ENCODE results near the gene PSPH. TPM values are rescaled to one million over a fixed set of nuclear protein-coding genes. Genes with fewer than 3 reads are reported as not detected.

Gene PSPH
- total and polyA plus RNA-seq, 10 of the 15 experiments (the other 5 are each of a cell fraction or from before 2014, with no cell fraction given) = 5.2 to 36.4 (median 23.9) TPM

DNA sequence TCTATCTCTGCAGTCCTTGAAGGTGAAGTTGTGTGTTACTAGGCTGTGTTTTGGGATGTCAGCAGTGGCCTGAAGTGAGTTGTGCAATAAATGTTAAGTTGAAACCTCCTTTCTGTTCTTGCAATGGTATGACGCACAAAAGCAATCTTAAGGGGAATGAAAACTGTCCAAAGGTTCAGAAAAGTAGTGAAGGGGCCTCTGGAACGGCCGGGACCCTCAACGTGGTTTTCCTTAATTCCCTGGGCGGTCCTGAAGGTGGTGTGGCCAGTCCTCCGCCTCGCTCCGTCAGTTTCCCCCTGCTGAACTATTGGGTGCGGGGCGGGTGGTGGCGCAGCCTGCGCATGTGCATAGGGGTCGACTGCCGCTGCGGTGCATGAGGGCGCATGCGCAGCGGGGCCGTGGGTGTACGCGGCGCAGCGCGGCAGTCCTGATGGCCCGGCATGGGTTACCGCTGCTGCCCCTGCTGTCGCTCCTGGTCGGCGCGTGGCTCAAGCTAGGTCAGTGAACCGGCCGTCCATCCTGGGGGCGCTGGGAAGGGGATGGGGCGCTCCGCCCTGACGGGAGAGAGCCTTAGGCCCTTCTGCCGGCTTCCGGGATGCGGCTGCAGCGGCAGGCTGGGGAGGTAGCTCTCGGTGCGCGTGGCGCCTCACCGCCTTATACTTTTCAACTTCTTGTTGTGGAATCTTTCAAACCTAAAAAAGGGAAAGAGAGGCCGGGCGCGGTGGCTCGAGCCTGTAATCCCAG is 12.8 kb upstream of the PSPH start, which contains the start of gene SUMF2 (continued):
- TF ChIP-seq, protein P1, sequence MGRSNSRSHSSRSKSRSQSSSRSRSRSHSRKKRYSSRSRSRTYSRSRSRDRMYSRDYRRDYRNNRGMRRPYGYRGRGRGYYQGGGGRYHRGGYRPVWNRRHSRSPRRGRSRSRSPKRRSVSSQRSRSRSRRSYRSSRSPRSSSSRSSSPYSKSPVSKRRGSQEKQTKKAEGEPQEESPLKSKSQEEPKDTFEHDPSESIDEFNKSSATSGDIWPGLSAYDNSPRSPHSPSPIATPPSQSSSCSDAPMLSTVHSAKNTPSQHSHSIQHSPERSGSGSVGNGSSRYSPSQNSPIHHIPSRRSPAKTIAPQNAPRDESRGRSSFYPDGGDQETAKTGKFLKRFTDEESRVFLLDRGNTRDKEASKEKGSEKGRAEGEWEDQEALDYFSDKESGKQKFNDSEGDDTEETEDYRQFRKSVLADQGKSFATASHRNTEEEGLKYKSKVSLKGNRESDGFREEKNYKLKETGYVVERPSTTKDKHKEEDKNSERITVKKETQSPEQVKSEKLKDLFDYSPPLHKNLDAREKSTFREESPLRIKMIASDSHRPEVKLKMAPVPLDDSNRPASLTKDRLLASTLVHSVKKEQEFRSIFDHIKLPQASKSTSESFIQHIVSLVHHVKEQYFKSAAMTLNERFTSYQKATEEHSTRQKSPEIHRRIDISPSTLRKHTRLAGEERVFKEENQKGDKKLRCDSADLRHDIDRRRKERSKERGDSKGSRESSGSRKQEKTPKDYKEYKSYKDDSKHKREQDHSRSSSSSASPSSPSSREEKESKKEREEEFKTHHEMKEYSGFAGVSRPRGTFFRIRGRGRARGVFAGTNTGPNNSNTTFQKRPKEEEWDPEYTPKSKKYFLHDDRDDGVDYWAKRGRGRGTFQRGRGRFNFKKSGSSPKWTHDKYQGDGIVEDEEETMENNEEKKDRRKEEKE (IDR thresholded peaks at IDR 0.05) = no peak
- TF ChIP-seq CBX5 (IDR thresholded peaks at IDR 0.05; ENCODE audit: low read depth) (0 out of 2 replicates have a peak, but pooled peaks have one; percentile 8), SRF (IDR thresholded peaks at IDR 0.05; ENCODE audit: low read depth in 2 of 2, low read length in 2 of 2) (no peak), NFYB (IDR thresholded peaks at IDR 0.05; ENCODE audit: insufficient read depth, low read depth, low read length) (no peak), ZNF622 (IDR thresholded peaks at IDR 0.05) (no peak), JUND (IDR thresholded peaks at IDR 0.05; ENCODE audit: low read depth, low read length) (no peak), POLR2AphosphoS5 (IDR thresholded peaks at IDR 0.05; ENCODE audit: low read length) (peak; percentile 91), ASH2L (IDR thresholded peaks at IDR 0.05; ENCODE audit: borderline replicate concordance, low read depth) (peak; percentile 68; the same call in 1 of the 2 replicates), MEF2B (IDR thresholded peaks at IDR 0.05; ENCODE audit: partially characterized antibody, poor library complexity, severe bottlenecking) (no peak), SMAD5 (IDR thresholded peaks at IDR 0.05; ENCODE audit: low read depth) (peak; percentile 71; the same call in 1 of the 2 replicates), RCOR1 (conservative IDR thresholded peaks at IDR 0.05; ENCODE audit: low read depth, low read length) (no peak), CEBPB (IDR thresholded peaks at IDR 0.05; ENCODE audit: borderline replicate concordance in 1 of 2, low read depth in 2 of 2, low read length in 2 of 2) (peak in 1 of 2 experiments; percentile 43; a peak in 2 of 4 replicates), TARDBP (IDR thresholded peaks at IDR 0.05; ENCODE audit: borderline replicate concordance) (0 out of 2 replicates have a peak, but pooled peaks have one; percentile 53), ESRRA (IDR thresholded peaks at IDR 0.05; ENCODE audit: low read length) (no peak)
- TF ChIP-seq, protein P2, sequence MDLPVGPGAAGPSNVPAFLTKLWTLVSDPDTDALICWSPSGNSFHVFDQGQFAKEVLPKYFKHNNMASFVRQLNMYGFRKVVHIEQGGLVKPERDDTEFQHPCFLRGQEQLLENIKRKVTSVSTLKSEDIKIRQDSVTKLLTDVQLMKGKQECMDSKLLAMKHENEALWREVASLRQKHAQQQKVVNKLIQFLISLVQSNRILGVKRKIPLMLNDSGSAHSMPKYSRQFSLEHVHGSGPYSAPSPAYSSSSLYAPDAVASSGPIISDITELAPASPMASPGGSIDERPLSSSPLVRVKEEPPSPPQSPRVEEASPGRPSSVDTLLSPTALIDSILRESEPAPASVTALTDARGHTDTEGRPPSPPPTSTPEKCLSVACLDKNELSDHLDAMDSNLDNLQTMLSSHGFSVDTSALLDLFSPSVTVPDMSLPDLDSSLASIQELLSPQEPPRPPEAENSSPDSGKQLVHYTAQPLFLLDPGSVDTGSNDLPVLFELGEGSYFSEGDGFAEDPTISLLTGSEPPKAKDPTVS (IDR thresholded peaks at IDR 0.05; ENCODE audit: low read depth, low read length) = no peak
- TF ChIP-seq, protein P3, sequence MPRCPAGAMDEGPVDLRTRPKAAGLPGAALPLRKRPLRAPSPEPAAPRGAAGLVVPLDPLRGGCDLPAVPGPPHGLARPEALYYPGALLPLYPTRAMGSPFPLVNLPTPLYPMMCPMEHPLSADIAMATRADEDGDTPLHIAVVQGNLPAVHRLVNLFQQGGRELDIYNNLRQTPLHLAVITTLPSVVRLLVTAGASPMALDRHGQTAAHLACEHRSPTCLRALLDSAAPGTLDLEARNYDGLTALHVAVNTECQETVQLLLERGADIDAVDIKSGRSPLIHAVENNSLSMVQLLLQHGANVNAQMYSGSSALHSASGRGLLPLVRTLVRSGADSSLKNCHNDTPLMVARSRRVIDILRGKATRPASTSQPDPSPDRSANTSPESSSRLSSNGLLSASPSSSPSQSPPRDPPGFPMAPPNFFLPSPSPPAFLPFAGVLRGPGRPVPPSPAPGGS (IDR thresholded peaks at IDR 0.05; ENCODE audit: borderline replicate concordance, insufficient read depth, low read depth, low read length, poor library complexity, severe bottlenecking) = peak; percentile 97
- TF ChIP-seq, protein P4, sequence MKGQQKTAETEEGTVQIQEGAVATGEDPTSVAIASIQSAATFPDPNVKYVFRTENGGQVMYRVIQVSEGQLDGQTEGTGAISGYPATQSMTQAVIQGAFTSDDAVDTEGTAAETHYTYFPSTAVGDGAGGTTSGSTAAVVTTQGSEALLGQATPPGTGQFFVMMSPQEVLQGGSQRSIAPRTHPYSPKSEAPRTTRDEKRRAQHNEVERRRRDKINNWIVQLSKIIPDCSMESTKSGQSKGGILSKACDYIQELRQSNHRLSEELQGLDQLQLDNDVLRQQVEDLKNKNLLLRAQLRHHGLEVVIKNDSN (IDR thresholded peaks at IDR 0.05; ENCODE audit: borderline replicate concordance, extremely low read length, insufficient read depth, low read depth, low read length) = no peak
- TF ChIP-seq, protein P5, sequence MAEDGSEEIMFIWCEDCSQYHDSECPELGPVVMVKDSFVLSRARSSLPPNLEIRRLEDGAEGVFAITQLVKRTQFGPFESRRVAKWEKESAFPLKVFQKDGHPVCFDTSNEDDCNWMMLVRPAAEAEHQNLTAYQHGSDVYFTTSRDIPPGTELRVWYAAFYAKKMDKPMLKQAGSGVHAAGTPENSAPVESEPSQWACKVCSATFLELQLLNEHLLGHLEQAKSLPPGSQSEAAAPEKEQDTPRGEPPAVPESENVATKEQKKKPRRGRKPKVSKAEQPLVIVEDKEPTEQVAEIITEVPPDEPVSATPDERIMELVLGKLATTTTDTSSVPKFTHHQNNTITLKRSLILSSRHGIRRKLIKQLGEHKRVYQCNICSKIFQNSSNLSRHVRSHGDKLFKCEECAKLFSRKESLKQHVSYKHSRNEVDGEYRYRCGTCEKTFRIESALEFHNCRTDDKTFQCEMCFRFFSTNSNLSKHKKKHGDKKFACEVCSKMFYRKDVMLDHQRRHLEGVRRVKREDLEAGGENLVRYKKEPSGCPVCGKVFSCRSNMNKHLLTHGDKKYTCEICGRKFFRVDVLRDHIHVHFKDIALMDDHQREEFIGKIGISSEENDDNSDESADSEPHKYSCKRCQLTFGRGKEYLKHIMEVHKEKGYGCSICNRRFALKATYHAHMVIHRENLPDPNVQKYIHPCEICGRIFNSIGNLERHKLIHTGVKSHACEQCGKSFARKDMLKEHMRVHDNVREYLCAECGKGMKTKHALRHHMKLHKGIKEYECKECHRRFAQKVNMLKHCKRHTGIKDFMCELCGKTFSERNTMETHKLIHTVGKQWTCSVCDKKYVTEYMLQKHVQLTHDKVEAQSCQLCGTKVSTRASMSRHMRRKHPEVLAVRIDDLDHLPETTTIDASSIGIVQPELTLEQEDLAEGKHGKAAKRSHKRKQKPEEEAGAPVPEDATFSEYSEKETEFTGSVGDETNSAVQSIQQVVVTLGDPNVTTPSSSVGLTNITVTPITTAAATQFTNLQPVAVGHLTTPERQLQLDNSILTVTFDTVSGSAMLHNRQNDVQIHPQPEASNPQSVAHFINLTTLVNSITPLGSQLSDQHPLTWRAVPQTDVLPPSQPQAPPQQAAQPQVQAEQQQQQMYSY (CRISPR knock-in tag; IDR thresholded peaks at IDR 0.05) = 0 out of 2 replicates have a peak, but pooled peaks have one; percentile 46

Data from GM12878 (cell line).